ENCODE measurements around the gene HEATR5A.
"Not testable (repeated sequence)": the region's sequence is repeated elsewhere in the genome, so short reads cannot be mapped to it uniquely, and the experiment has no call there.

HEATR5A gene

GRCh38 chr14:31420319-31421111, at the start of gene HEATR5A:
TSS of gene HEATR5A (minus strand) at chr14:31420550. CDS start at chr14:31402975, 17,575 bp downstream.
- Histone ChIP-seq H3K4me3 (ENCODE audit: low read length) (peak within 1 kb of the TSS; percentile 100), H3K9me3 (ENCODE audit: control insufficient read depth, low read length) (no peaks in the 10 kb centered on the region), H3K9ac (ENCODE audit: low read length) (peak within 1 kb of the TSS; percentile 100), H3K27me3 (replicated peaks; ENCODE audit: control insufficient read depth, insufficient read depth, low read length) (no peaks in the 10 kb centered on the region), H3K36me3 (ENCODE audit: control insufficient read depth, insufficient read depth, low read length, severe bottlenecking) (no peaks in the 10 kb centered on the region), H3K4me1 (ENCODE audit: control insufficient read depth, insufficient read depth, low read length) (peaks cover 18% of the 10 kb centered on the region)
- peak; percentile 98 for DNase-seq (ENCODE audit: low read depth)

GRCh38 chr14:31466554-31466953, 46.2 kb upstream of the HEATR5A start:
- no peaks in the 10 kb centered on the region for H3K27me3 ChIP-seq (replicated peaks; ENCODE audit: control insufficient read depth, insufficient read depth, low read length)
- H3K9ac ChIP-seq (ENCODE audit: low read length) = no peak overlapping the region
- no peak for DNase-seq (ENCODE audit: low read depth)
- H3K4me3 ChIP-seq (ENCODE audit: low read length) = no peak overlapping the region
- H3K9me3 ChIP-seq (ENCODE audit: control insufficient read depth, low read length) = no peaks in the 10 kb centered on the region
- H3K36me3 ChIP-seq (ENCODE audit: control insufficient read depth, insufficient read depth, low read length, severe bottlenecking) = no peaks in the 10 kb centered on the region
- H3K4me1 ChIP-seq (ENCODE audit: control insufficient read depth, insufficient read depth, low read length) = peaks cover 25% of the 10 kb centered on the region

- Histone ChIP-seq H3K4me3 (ENCODE audit: low read length) (no peak overlapping the region), H3K9ac (ENCODE audit: low read length) (peak overlapping the region; percentile 59), H3K27me3 (replicated peaks; ENCODE audit: control insufficient read depth, insufficient read depth, low read length) (no peaks in the 10 kb centered on the region), H3K4me1 (ENCODE audit: control insufficient read depth, insufficient read depth, low read length) (peaks cover 25% of the 10 kb centered on the region), H3K36me3 (ENCODE audit: control insufficient read depth, insufficient read depth, low read length, severe bottlenecking) (no peaks in the 10 kb centered on the region), H3K9me3 (ENCODE audit: control insufficient read depth, low read length) (no peaks in the 10 kb centered on the region)
- peak; percentile 95 for DNase-seq (ENCODE audit: low read depth)
Observed at GRCh38 chr14:31465111-31465510, 44.8 kb upstream of the HEATR5A start.

- H3K36me3 ChIP-seq (ENCODE audit: control insufficient read depth, insufficient read depth, low read length, severe bottlenecking); DNase-seq (ENCODE audit: low read depth); H3K9ac ChIP-seq (ENCODE audit: low read length); H3K9me3 ChIP-seq (ENCODE audit: control insufficient read depth, low read length); H3K27me3 ChIP-seq (replicated peaks; ENCODE audit: control insufficient read depth, insufficient read depth, low read length); H3K4me3 ChIP-seq (ENCODE audit: low read length): not testable (repeated sequence)
- H3K4me1 ChIP-seq (ENCODE audit: control insufficient read depth, insufficient read depth, low read length) = peaks cover 37% of the 10 kb centered on the region
Observed at GRCh38 chr14:31462450-31462849, 42.1 kb upstream of the HEATR5A start.

- no peaks in the 10 kb centered on the region for H3K27me3 ChIP-seq (replicated peaks; ENCODE audit: control insufficient read depth, insufficient read depth, low read length)
- H3K4me1 ChIP-seq (ENCODE audit: control insufficient read depth, insufficient read depth, low read length) = peaks cover 33% of the 10 kb centered on the region
- no peak for DNase-seq (ENCODE audit: low read depth)
Observed at GRCh38 chr14:31461545-31461944, 41.2 kb upstream of the HEATR5A start.

GRCh38 chr14:31457665-31458659, 37.6 kb upstream of the HEATR5A start:
- H3K4me3 ChIP-seq (ENCODE audit: low read length) = peak overlapping the region; percentile 89
- peaks cover 29% of the 10 kb centered on the region for H3K4me1 ChIP-seq (ENCODE audit: control insufficient read depth, insufficient read depth, low read length)
- no peaks in the 10 kb centered on the region for H3K36me3 ChIP-seq (ENCODE audit: control insufficient read depth, insufficient read depth, low read length, severe bottlenecking)
- no peaks in the 10 kb centered on the region for H3K27me3 ChIP-seq (replicated peaks; ENCODE audit: control insufficient read depth, insufficient read depth, low read length)
- DNase-seq (ENCODE audit: low read depth) = peak; percentile 46
- no peaks in the 10 kb centered on the region for H3K9me3 ChIP-seq (ENCODE audit: control insufficient read depth, low read length)
- peak overlapping the region; percentile 99 for H3K9ac ChIP-seq (ENCODE audit: low read length)

More at GRCh38 chr14:31461545-31461944, 41.2 kb upstream of the HEATR5A start:
- H3K36me3 ChIP-seq (ENCODE audit: control insufficient read depth, insufficient read depth, low read length, severe bottlenecking) = no peaks in the 10 kb centered on the region
- no peaks in the 10 kb centered on the region for H3K9me3 ChIP-seq (ENCODE audit: control insufficient read depth, low read length)
- H3K4me3 ChIP-seq (ENCODE audit: low read length) = no peak overlapping the region
- no peak overlapping the region for H3K9ac ChIP-seq (ENCODE audit: low read length)

GRCh38 chr14:31456841-31457664, 36.7 kb upstream of the HEATR5A start, which contains the start of gene DTD2:
TSS of gene DTD2 (minus strand) at chr14:31457506. CDS start at chr14:31457393, 113 bp downstream.
- Histone ChIP-seq H3K4me1 (ENCODE audit: control insufficient read depth, insufficient read depth, low read length) (peaks cover 29% of the 10 kb centered on the region), H3K9ac (ENCODE audit: low read length) (peak within 1 kb of the TSS; percentile 99), H3K36me3 (ENCODE audit: control insufficient read depth, insufficient read depth, low read length, severe bottlenecking) (peaks cover 6% of the 10 kb centered on the region), H3K27me3 (replicated peaks; ENCODE audit: control insufficient read depth, insufficient read depth, low read length) (no peaks in the 10 kb centered on the region), H3K4me3 (ENCODE audit: low read length) (peak within 1 kb of the TSS; percentile 89), H3K9me3 (ENCODE audit: control insufficient read depth, low read length) (no peaks in the 10 kb centered on the region)
- peak; percentile 98 for DNase-seq (ENCODE audit: low read depth)

GRCh38 chr14:31449971-31450610, 29.7 kb upstream of the HEATR5A start:
- H3K4me3 ChIP-seq (ENCODE audit: low read length) = no peak overlapping the region
- peak; percentile 78 for DNase-seq (ENCODE audit: low read depth)
- peaks cover 48% of the 10 kb centered on the region for H3K36me3 ChIP-seq (ENCODE audit: control insufficient read depth, insufficient read depth, low read length, severe bottlenecking)
- H3K9ac ChIP-seq (ENCODE audit: low read length) = peak overlapping the region; percentile 63
- H3K4me1 ChIP-seq (ENCODE audit: control insufficient read depth, insufficient read depth, low read length) = peaks cover 28% of the 10 kb centered on the region
- H3K9me3 ChIP-seq (ENCODE audit: control insufficient read depth, low read length) = no peaks in the 10 kb centered on the region
- no peaks in the 10 kb centered on the region for H3K27me3 ChIP-seq (replicated peaks; ENCODE audit: control insufficient read depth, insufficient read depth, low read length)

- peak overlapping the region; percentile 63 for H3K9ac ChIP-seq (ENCODE audit: low read length)
- H3K4me1 ChIP-seq (ENCODE audit: control insufficient read depth, insufficient read depth, low read length) = peaks cover 19% of the 10 kb centered on the region
- peaks cover 48% of the 10 kb centered on the region for H3K36me3 ChIP-seq (ENCODE audit: control insufficient read depth, insufficient read depth, low read length, severe bottlenecking)
- H3K27me3 ChIP-seq (replicated peaks; ENCODE audit: control insufficient read depth, insufficient read depth, low read length) = no peaks in the 10 kb centered on the region
- H3K4me3 ChIP-seq (ENCODE audit: low read length) = no peak overlapping the region
- no peak for DNase-seq (ENCODE audit: low read depth)
- H3K9me3 ChIP-seq (ENCODE audit: control insufficient read depth, low read length) = no peaks in the 10 kb centered on the region
Observed at GRCh38 chr14:31449136-31449535, 28.8 kb upstream of the HEATR5A start.

GRCh38 chr14:31445703-31446102, 25.4 kb upstream of the HEATR5A start:
- DNase-seq (ENCODE audit: low read depth) = no peak
- Histone ChIP-seq H3K36me3 (ENCODE audit: control insufficient read depth, insufficient read depth, low read length, severe bottlenecking) (peaks cover 29% of the 10 kb centered on the region), H3K9me3 (ENCODE audit: control insufficient read depth, low read length) (no peaks in the 10 kb centered on the region), H3K4me1 (ENCODE audit: control insufficient read depth, insufficient read depth, low read length) (peaks cover 26% of the 10 kb centered on the region), H3K9ac (ENCODE audit: low read length) (no peak overlapping the region), H3K4me3 (ENCODE audit: low read length) (no peak overlapping the region), H3K27me3 (replicated peaks; ENCODE audit: control insufficient read depth, insufficient read depth, low read length) (no peaks in the 10 kb centered on the region)
